HG03135 (cell line): ENCODE measurements around the gene FLNC.

Source experiments
- ATAC-seq: cut with Tn5 transposase; IDR thresholded peaks from one replicate; pipeline ENCODE4 v1.9.1; 2021; ENCODE audit warnings: mild to moderate bottlenecking, moderate library complexity; ENCODE audit not compliant: unreplicated experiment

FLNC gene

GRCh38 chr7:128842674-128843641 lies 12.8 kb downstream of the FLNC start:
- no peak for ATAC-seq

DNA sequence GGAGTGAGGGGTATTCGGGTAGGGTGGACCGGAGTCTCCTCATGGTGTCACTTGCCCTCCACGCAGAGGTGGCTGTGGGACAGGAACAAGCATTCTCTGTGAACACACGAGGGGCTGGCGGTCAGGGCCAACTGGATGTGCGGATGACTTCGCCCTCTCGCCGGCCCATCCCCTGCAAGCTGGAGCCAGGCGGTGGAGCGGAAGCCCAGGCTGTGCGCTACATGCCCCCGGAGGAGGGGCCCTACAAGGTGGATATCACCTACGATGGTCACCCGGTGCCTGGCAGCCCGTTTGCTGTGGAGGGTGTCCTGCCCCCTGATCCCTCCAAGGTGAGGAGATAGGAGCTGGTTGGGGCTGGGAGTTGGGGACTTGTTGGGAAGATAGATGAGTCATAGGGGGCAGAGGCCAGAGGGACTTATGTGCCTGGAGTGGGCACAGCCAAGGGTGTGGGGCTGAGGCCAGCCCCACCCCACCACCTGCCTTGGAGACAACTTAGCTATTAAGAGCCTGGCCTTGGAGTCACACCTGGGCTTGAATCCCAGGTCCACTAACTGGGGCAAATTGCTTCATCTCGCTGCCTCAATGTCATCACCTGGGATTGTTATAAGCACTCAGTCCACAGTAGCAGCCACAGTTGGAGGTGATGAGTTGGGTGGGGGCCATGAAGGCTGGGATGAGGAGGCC lies 13.9 kb downstream of the FLNC start:
- no peak for ATAC-seq

- no peak for ATAC-seq
Observed at GRCh38 chr7:128844777-128845311, 14.6 kb downstream of the FLNC start.

DNA sequence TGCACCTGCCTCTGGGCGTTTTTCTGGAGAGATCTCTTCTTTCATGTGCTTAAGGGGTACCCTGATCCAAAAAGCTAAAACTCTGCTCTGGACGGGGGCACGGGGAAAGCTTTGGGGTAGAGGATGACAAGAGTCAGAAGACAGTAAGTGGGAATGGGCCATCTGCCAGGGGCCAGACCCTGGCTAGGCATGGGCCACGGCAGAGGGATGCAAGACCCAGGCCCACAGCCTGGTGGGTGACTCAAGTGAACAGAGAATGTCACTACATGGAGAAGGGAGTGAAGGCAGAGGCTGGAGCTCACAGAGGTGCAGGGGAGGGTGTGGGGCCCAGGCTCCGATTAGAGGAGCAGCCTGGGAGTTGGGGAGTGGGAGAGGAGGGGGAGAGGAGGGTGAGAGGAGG lies 15.3 kb downstream of the FLNC start:
- ATAC-seq, result no peak

GRCh38 chr7:128845987-128846386 lies 15.8 kb downstream of the FLNC start:
- ATAC-seq, result no peak

GRCh38 chr7:128846781-128847444 lies 16.7 kb downstream of the FLNC start:
- no peak for ATAC-seq

- ATAC-seq, result no peak
Observed at GRCh38 chr7:128847721-128848211, 17.6 kb downstream of the FLNC start.

GRCh38 chr7:128848289-128849155 lies 18.3 kb downstream of the FLNC start:
- ATAC-seq, result no peak

GRCh38 chr7:128849156-128849515 lies 18.9 kb downstream of the FLNC start:
- ATAC-seq, result no peak

DNA sequence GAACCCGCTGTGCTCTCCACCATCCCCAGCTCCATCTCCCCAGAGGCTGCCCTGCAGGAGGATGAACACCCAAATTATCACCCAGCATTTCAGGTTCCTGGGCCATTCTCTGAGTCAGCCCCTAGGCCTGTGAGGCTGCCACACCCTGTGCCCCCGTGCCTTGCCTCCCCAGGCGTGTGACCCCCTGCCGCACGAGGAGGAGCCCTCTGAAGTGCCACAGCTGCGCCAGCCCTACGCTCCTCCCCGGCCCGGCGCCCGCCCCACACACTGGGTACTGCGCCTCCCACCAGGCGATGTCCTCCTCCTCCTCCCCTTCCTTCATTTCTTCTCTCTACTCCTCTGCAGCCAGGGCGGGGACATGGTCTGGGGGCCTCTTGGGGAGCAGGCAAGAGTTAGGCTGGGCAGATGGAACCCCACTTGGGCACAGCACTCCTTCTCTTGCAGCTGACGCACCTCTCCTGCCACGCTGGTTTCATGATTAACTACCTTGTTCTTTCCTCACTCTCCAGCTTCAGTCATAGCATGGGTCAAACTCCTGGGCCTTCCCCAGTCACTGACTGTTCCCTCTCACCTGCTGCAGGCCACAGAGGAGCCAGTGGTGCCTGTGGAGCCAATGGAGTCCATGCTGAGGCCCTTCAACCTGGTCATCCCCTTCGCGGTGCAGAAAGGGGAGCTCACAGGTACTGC lies 19.7 kb downstream of the FLNC start:
- no peak for ATAC-seq

- ATAC-seq, result no peak
Observed at GRCh38 chr7:128852537-128853254, 22.5 kb downstream of the FLNC start.

- ATAC-seq, result no peak
Observed at GRCh38 chr7:128853799-128854198, 23.6 kb downstream of the FLNC start.

GRCh38 chr7:128854396-128854795 lies 24.2 kb downstream of the FLNC start:
- ATAC-seq, result no peak

DNA sequence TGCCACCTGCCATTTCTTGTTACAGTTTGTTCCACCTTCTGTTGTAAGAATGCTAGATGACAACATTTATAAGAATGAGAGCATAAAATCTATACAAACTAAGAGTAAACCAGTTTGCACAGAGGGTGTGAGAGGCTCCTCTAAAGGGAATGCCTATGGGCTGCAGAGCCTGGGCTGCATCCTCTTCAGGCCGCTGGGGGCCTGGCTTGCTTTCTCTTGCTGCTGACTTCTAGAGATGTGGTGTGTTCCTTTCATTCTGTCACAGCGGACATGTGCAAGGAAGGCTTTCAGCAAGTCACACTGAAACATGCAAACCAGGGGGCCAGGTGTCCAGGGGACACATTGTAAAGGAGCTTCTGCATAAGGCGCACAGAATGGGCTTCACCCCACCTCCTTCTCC lies 25.4 kb downstream of the FLNC start:
- ATAC-seq, result no peak

DNA sequence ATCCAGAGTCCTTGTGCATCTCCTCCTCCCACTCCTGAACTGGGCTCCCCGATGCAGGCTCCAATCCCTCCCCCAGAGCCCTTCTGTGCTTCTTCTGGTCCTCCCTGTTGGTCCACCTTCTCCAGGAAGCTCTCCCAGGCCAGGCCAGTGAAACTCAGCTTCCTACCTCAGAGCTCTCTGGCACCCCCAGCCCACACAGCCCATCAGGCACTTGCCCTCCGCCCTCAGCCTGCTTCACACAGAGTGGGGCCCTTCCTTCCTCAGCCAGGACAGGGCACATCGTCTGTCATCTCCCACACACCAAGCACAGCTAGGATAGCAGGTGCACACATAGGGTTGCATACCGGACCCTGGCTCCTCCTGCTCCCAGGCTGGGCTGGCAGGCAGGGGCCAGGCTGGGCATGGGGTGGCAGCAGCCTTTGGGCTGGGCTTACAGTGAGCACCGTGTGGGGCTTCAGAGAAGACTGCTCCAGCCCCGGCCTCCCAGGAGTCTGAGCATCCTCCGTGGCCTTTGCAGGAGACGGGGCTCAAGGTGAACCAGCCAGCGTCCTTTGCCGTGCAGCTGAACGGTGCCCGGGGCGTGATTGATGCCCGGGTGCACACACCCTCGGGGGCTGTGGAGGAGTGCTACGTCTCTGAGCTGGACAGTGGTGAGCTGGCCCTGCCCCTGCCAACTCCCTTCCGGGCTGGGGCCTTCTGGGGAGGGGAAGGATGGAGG lies 26.0 kb downstream of the FLNC start:
- ATAC-seq, result no peak

DNA sequence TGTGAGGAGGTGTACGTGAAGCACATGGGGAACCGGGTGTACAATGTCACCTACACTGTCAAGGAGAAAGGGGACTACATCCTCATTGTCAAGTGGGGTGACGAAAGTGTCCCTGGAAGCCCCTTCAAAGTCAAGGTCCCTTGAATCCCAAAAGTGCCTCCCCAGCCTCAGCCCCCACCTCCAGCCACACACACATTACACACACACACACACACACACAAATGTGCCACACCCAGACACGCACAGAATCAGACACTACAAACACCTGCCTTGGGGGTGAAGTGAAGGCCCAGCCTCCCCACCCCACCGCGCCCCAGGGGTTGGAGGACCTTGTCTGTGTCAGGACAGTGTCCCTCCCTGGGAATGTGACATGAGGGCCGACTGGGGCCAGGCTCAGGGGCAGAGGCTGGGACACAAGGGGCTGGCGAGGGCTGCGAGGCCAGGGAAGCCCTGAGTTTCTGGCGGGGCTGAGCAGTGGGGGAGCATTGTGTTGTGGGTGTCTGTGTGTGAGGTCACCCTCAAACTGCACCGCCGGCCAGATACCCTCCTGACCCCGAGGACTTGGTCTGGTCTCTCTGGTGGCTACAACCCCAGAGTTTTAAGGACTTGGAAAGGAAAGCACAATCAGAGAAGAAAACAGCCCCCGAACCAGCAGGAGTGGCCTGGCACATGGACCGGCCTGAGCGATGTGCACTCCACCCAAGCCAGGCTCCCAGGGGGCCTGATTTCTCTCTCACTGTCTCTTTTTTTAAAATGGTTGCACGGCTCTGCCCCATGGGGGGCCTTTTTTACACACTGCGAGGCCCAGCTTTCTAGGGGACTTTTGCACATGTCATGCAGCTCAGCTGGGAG lies 28.4 kb downstream of the FLNC start:
- ATAC-seq, result no peak
